ENCODE measurements around the gene FOXP1. TPM values are rescaled to one million over a fixed set of nuclear protein-coding genes. Genes with fewer than 3 reads are reported as not detected.
"Not testable (repeated sequence)": the region's sequence is repeated elsewhere in the genome, so short reads cannot be mapped to it uniquely, and the experiment has no call there.

FOXP1 gene
- total and polyA plus RNA-seq, 7 experiments from 2014 or later = 104 to 537 (median 444) TPM

DNA sequence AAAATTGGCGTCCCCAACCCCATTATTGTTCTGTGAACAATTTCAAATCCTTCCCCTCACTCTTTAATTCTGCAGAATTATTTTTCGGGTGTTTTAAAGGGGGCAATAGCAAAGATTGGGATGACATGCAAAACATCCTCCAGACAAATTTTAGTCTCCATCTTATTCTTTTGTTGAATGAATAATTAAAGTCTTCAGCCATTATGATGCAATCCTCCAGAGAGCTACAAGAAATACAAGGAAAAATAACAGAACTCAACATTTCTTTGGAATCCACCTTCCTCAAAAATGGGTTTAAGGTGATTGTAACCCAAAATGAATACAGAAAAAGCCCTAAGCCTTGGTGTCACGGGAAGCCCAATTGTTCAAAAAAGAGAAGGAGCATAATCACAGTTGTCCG is 49.9 kb downstream of the FOXP1 start:
- Histone ChIP-seq H3K4me1 (ENCODE audit: control insufficient read depth in 2 of 2, insufficient read depth in 2 of 2, low read length in 2 of 2) (no peaks in the 10 kb centered on the region), H3K27ac (ENCODE audit: low read depth, low read length) (no peak overlapping the region), H3K27me3 (ENCODE audit: control insufficient read depth in 2 of 2, insufficient read depth in 2 of 2, low read length in 2 of 2) (no peaks in the 10 kb centered on the region), H3K36me3 (ENCODE audit: control insufficient read depth in 2 of 3, insufficient read depth in 3 of 3, low read length in 3 of 3) (no peaks in the 10 kb centered on the region), H3K9me3 (ENCODE audit: control insufficient read depth in 2 of 3, low read length in 3 of 3) (no peaks in the 10 kb centered on the region), H3K4me3 (ENCODE audit: low read length) (no peak overlapping the region)
- peaks cover 0 to 2% (median 0%) of the 10 kb centered on the region in 11 donors for H3K9me3 Mint-ChIP-seq
- H3K27ac Mint-ChIP-seq = no peak overlapping the region
- H3K4me1 Mint-ChIP-seq = peaks cover 13 to 20% (median 16%) of the 10 kb centered on the region in 7 donors
- ATAC-seq = no peak
- CTCF ChIA-PET = no interaction called here
- intact Hi-C loops (cut with micrococcal nuclease) = no loop called here
- peaks cover 0 to 18% (median 6%) of the 10 kb centered on the region in 5 donors for H3K36me3 Mint-ChIP-seq
- no peak for DNase-seq
- H3K27me3 Mint-ChIP-seq = peaks cover 0 to 2% (median 0%) of the 10 kb centered on the region in 5 donors
- POLR2A ChIA-PET = no interaction called here
- H3K4me3 Mint-ChIP-seq = no peak overlapping the region

DNA sequence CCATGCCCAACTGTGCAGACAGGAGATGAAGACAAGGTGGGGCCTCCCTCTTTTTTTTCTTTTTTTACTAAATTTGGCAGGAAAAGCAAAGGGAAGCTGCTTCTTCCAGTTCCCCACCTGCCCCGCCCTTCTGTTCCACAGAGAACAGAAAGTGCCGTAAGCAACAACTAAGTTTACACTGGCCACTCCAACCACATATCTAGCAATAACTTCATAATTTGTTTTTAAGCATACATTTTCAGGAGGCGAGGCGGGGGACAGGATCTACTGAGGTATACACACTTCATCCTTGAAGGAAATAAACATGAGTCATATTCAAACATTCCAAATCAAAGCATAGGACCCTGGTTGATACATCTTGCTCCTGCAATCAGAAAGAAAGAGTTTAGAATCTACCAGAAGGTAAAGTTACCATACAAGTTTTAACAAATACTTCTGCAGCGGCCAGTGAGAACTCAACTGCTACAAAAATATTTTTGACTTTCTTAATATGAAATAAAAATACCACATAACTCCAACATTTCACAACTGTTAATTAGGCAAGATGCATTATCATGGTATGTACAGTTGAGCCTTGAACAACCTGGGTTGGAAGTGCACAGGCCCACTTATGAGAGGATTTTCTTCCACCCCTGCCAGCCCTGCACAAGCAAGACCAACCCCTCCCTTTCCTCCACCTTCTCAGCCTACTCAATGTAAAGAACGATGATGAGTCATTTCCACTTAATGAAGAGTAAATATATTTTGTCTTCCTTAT is 50.7 kb downstream of the FOXP1 start:
- ATAC-seq (no peak), DNase-seq (no peak)
- H3K27me3 ChIP-seq (ENCODE audit: control insufficient read depth in 2 of 2, insufficient read depth in 2 of 2, low read length in 2 of 2) = no peaks in the 10 kb centered on the region
- no peaks in the 10 kb centered on the region for H3K4me1 ChIP-seq (ENCODE audit: control insufficient read depth in 2 of 2, insufficient read depth in 2 of 2, low read length in 2 of 2)
- H3K4me1 Mint-ChIP-seq = peaks cover 16 to 25% (median 19%) of the 10 kb centered on the region in 7 donors
- peaks cover 0 to 2% (median 0%) of the 10 kb centered on the region in 5 donors for H3K27me3 Mint-ChIP-seq
- H3K36me3 ChIP-seq (ENCODE audit: control insufficient read depth in 2 of 3, insufficient read depth in 3 of 3, low read length in 3 of 3) = no peaks in the 10 kb centered on the region
- H3K27ac ChIP-seq (ENCODE audit: low read depth, low read length) = no peak overlapping the region
- peaks cover 0 to 18% (median 6%) of the 10 kb centered on the region in 5 donors for H3K36me3 Mint-ChIP-seq
- ChIA-PET POLR2A (no interaction called here), CTCF (no interaction called here)
- H3K4me3 ChIP-seq (ENCODE audit: low read length) = no peak overlapping the region
- intact Hi-C loops (cut with micrococcal nuclease) = no loop called here
- H3K9me3 ChIP-seq (ENCODE audit: control insufficient read depth in 2 of 3, low read length in 3 of 3) = no peaks in the 10 kb centered on the region
- no peak overlapping the region for H3K4me3 Mint-ChIP-seq
- H3K27ac Mint-ChIP-seq = peak overlapping the region in 1 of 9 donors; percentile 14
- H3K9me3 Mint-ChIP-seq = peaks cover 0 to 2% (median 0%) of the 10 kb centered on the region in 11 donors

- no peaks in the 10 kb centered on the region for H3K27me3 Mint-ChIP-seq
- ChIA-PET CTCF (interaction anchor here (0.7 kb wide), 1 partner anchor 74 kb away, joined by 3 read pairs; no protein-coding TSS in a partner anchor), POLR2A (no interaction called here)
- Histone ChIP-seq H3K4me3 (ENCODE audit: low read length) (no peak overlapping the region), H3K36me3 (ENCODE audit: control insufficient read depth in 2 of 3, insufficient read depth in 3 of 3, low read length in 3 of 3) (no peaks in the 10 kb centered on the region), H3K27me3 (ENCODE audit: control insufficient read depth in 2 of 2, insufficient read depth in 2 of 2, low read length in 2 of 2) (no peaks in the 10 kb centered on the region), H3K9me3 (ENCODE audit: control insufficient read depth in 2 of 3, low read length in 3 of 3) (no peaks in the 10 kb centered on the region), H3K27ac (ENCODE audit: low read depth, low read length) (no peak overlapping the region), H3K4me1 (ENCODE audit: control insufficient read depth in 2 of 2, insufficient read depth in 2 of 2, low read length in 2 of 2) (no peaks in the 10 kb centered on the region)
- DNase-seq (no peak), ATAC-seq (no peak)
- no peak overlapping the region for H3K4me3 Mint-ChIP-seq
- H3K36me3 Mint-ChIP-seq = peaks cover 0 to 14% (median 6%) of the 10 kb centered on the region in 5 donors
- H3K9me3 Mint-ChIP-seq = peaks cover 0 to 2% (median 0%) of the 10 kb centered on the region in 11 donors
- peak overlapping the region in 1 of 9 donors; percentile 16 for H3K27ac Mint-ChIP-seq
- peaks cover 16 to 24% (median 19%) of the 10 kb centered on the region in 7 donors for H3K4me1 Mint-ChIP-seq
- intact Hi-C loops (cut with micrococcal nuclease) = no loop called here
These were observed 52.5 kb downstream of the FOXP1 start for GRCh38 chr3:71530903-71531530.

GRCh38 chr3:71528816-71529215 is 54.7 kb downstream of the FOXP1 start:
- Mint-ChIP-seq H3K9me3 (no peaks in the 10 kb centered on the region), H3K36me3 (peaks cover 0 to 14% (median 4%) of the 10 kb centered on the region in 5 donors), H3K27me3 (no peaks in the 10 kb centered on the region), H3K4me1 (peaks cover 14 to 20% (median 18%) of the 10 kb centered on the region in 7 donors), H3K27ac (peak overlapping the region in 1 of 9 donors; percentile 22), H3K4me3 (peak overlapping the region in 2 of 10 donors; percentile 4 to 55)
- Histone ChIP-seq H3K36me3 (ENCODE audit: control insufficient read depth in 2 of 3, insufficient read depth in 3 of 3, low read length in 3 of 3) (no peaks in the 10 kb centered on the region), H3K4me1 (ENCODE audit: control insufficient read depth in 2 of 2, insufficient read depth in 2 of 2, low read length in 2 of 2) (no peaks in the 10 kb centered on the region), H3K9me3 (ENCODE audit: control insufficient read depth in 2 of 3, low read length in 3 of 3) (no peaks in the 10 kb centered on the region), H3K27me3 (ENCODE audit: control insufficient read depth in 2 of 2, insufficient read depth in 2 of 2, low read length in 2 of 2) (no peaks in the 10 kb centered on the region), H3K27ac (ENCODE audit: low read depth, low read length) (no peak overlapping the region), H3K4me3 (ENCODE audit: low read length) (no peak overlapping the region)
- POLR2A ChIA-PET = no interaction called here
- DNase-seq (peak in 1 of 9 donors; percentile 5), ATAC-seq (no peak)
- intact Hi-C loops (cut with micrococcal nuclease) = no loop called here
- CTCF ChIA-PET = interaction anchor here (0.6 kb wide), 2 partner anchors 12 to 32 kb away, joined by 3 read pairs; no protein-coding TSS in a partner anchor

GRCh38 chr3:71526448-71526847 is 57.1 kb downstream of the FOXP1 start:
- H3K27me3 ChIP-seq (ENCODE audit: control insufficient read depth in 2 of 2, insufficient read depth in 2 of 2, low read length in 2 of 2); H3K4me1 ChIP-seq (ENCODE audit: control insufficient read depth in 2 of 2, insufficient read depth in 2 of 2, low read length in 2 of 2); H3K36me3 ChIP-seq (ENCODE audit: control insufficient read depth in 2 of 3, insufficient read depth in 3 of 3, low read length in 3 of 3); POLR2A ChIA-PET; ATAC-seq; H3K9me3 ChIP-seq (ENCODE audit: control insufficient read depth in 2 of 3, low read length in 3 of 3); CTCF ChIA-PET; intact Hi-C loops (cut with micrococcal nuclease); DNase-seq; H3K36me3 Mint-ChIP-seq; H3K27ac ChIP-seq (ENCODE audit: low read depth, low read length); H3K27ac Mint-ChIP-seq; H3K9me3 Mint-ChIP-seq; H3K27me3 Mint-ChIP-seq; H3K4me3 ChIP-seq (ENCODE audit: low read length); H3K4me3 Mint-ChIP-seq: not testable (repeated sequence)
- H3K4me1 Mint-ChIP-seq = peaks cover 14 to 26% (median 18%) of the 10 kb centered on the region in 7 donors

DNA sequence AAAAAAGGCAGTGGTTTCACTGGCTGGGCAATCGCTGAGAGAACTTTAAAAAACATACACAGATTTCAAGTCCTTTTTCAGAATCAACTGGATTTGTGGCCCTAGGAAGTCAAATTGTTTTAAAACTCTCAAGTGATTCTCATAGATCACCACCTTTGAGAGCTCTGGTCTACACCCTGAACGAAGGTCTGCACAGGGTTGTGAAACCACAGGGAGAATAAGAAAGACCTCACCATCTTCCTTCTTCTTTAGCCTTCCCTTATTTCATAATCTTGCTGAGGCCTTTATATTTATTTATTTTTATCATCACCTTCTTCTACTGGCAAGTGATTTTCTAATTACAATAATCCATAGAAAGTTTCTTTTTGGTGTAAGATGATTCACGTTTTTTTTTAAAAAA is 58.1 kb downstream of the FOXP1 start:
- Histone ChIP-seq H3K4me3 (ENCODE audit: low read length) (no peak overlapping the region), H3K9me3 (ENCODE audit: control insufficient read depth in 2 of 3, low read length in 3 of 3) (no peaks in the 10 kb centered on the region), H3K36me3 (ENCODE audit: control insufficient read depth in 2 of 3, insufficient read depth in 3 of 3, low read length in 3 of 3) (no peaks in the 10 kb centered on the region), H3K27ac (ENCODE audit: low read depth, low read length) (no peak overlapping the region), H3K27me3 (ENCODE audit: control insufficient read depth in 2 of 2, insufficient read depth in 2 of 2, low read length in 2 of 2) (no peaks in the 10 kb centered on the region), H3K4me1 (ENCODE audit: control insufficient read depth in 2 of 2, insufficient read depth in 2 of 2, low read length in 2 of 2) (no peaks in the 10 kb centered on the region)
- H3K27me3 Mint-ChIP-seq = no peaks in the 10 kb centered on the region
- H3K4me1 Mint-ChIP-seq = peaks cover 16 to 26% (median 19%) of the 10 kb centered on the region in 7 donors
- H3K36me3 Mint-ChIP-seq = peaks cover 0 to 7% (median 0%) of the 10 kb centered on the region in 5 donors
- POLR2A ChIA-PET = no interaction called here
- ATAC-seq (no peak), DNase-seq (no peak)
- no peaks in the 10 kb centered on the region for H3K9me3 Mint-ChIP-seq
- CTCF ChIA-PET = no interaction called here
- H3K4me3 Mint-ChIP-seq = no peak overlapping the region
- no peak overlapping the region for H3K27ac Mint-ChIP-seq
- intact Hi-C loops (cut with micrococcal nuclease) = no loop called here

Data from naive thymus-derived CD4-positive, alpha-beta T cell (primary cell).